Transverse colon (tissue), 4 donors: ENCODE measurements around the gene TRIM44. TPM values are rescaled to one million over a fixed set of nuclear protein-coding genes. Genes with fewer than 3 reads are reported as not detected.
"Not testable (repeated sequence)": the region's sequence is repeated elsewhere in the genome, so short reads cannot be mapped to it uniquely, and the experiment has no call there.

ENCODE experiments used
- DNase-seq: peaks from one replicate; pipeline ENCODE4 v3.0.0-alpha.2; 2019
- H3K27ac ChIP-seq, 4 donors: fragments of 200-600 bp; sonication (generic); 2 replicates each; pipeline ENCODE4 v1.5.1; 2016 to 2018; ENCODE audit warnings: inconsistent platforms in 4 of 4
- H3K27me3 ChIP-seq: fragments of 200-600 bp; sonication (generic); 2 replicates; pipeline ENCODE4 v1.5.1; 2017; ENCODE audit warnings: inconsistent platforms
- H3K36me3 ChIP-seq, 4 donors: fragments of 200-600 bp; sonication (generic); 2 replicates each; pipeline ENCODE4 v1.5.1; 2017 to 2019; ENCODE audit warnings: inconsistent platforms in 4 of 4
- H3K4me1 ChIP-seq, 4 donors: fragments of 200-600 bp; sonication (generic); 2 replicates each; pipeline ENCODE4 v1.5.1; 2017 to 2020; ENCODE audit warnings: inconsistent platforms in 4 of 4
- H3K4me3 ChIP-seq, 4 donors: fragments of 200-600 bp; sonication (generic); 1 replicate in 1 of 4; 2 replicates in 3 of 4; pipeline versions ENCODE4 v1.5.1 to v1.6.1; 2017 to 2019; ENCODE audit warnings: inconsistent platforms in 4 of 4
- H3K9me3 ChIP-seq, 2 donors: fragments of 200-600 bp; sonication (generic); 2 replicates each; pipeline ENCODE4 v1.5.1; 2017 to 2019; ENCODE audit warnings: inconsistent platforms in 2 of 2
- CTCF ChIP-seq, 5 experiments: fragments of 200-600 bp in 3 of 5; fragments of 450-650 bp in 2 of 5; sonication (generic) in 3 of 5; IDR thresholded peaks; 1 replicate in 2 of 5; 2 replicates in 3 of 5; pipeline ENCODE4 v1.5.1; 2016 to 2017; ENCODE audit warnings: antibody characterized with exemption in 5 of 5, inconsistent platforms in 3 of 5, mild to moderate bottlenecking in 2 of 5, moderate library complexity in 1 of 5
- EP300 ChIP-seq: sonication (generic); formaldehyde crosslinking; IDR thresholded peaks from one replicate; pipeline ENCODE4 v1.6.1; 2017; ENCODE audit warnings: antibody characterized with exemption, low read depth
- POLR2A ChIP-seq: fragments of 450-650 bp; IDR thresholded peaks from one replicate; pipeline ENCODE4 v1.6.1; 2016; ENCODE audit warnings: antibody characterized with exemption, mild to moderate bottlenecking, moderate library complexity
- POLR2AphosphoS5 ChIP-seq, 3 donors: sonication (generic); formaldehyde crosslinking; IDR thresholded peaks; one replicate each; pipeline ENCODE4 v1.6.1; 2016; ENCODE audit warnings: antibody characterized with exemption in 3 of 3
- WGBS, 2 donors: methylation state at CpG; one replicate each; pipeline ENCODE4 v1.1.5; 2018; ENCODE audit warnings: low coverage in 1 of 2; 5-methylcytosine and 5-hydroxymethylcytosine counted together
- in situ Hi-C, 4 donors: fragments of 200-750 bp; cut with MboI; loops; one replicate each; pipeline versions ENCODE4 v1.15.0 to v1.15.1; 2017; ENCODE audit warnings: low sequenced_read_pairs in 3 of 4, low pct_ligation_motif_present in 1 of 4, low pct_unique_long_range_greater_than_20kb in 1 of 4
- intact Hi-C: fragments of 100-400 bp; cut with DNase I; formaldehyde crosslinking; loops from one replicate; pipeline ENCODE4 v1.15.1; 2023; ENCODE audit warnings: low total_unique reads
- total RNA-seq, 4 donors: library from RNA; depleted of rRNA; stranded (reverse); fragments of >200 nt; gene quantifications; one replicate each; pipeline ENCODE4 v1.1.0, GENCODE V29; 2016

TRIM44 gene
- total RNA-seq, 4 donors from 2014 or later, result 17.9 to 93.9 (median 37.5) TPM

DNA sequence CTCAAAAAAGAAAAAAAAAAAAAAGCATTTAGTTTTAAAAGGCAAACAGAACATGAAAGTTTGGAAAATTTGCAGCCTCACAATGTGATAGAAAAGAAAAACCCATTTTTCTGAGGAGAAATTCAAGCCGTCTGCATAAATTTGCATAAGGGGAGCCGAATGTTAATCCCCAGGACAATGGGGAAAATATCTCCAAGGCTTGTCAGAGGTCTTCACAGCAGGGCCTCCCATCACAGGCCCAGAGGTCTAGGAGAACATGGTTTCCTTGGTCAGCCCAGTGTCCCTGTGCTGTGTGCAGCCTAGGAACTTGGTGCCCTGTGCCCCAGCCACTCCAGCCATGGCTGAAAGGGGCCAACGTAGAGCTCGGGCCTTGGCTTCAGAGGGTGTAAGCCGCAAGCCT is 109.1 kb downstream of the TRIM44 start:
- no peaks in the 10 kb centered on the region for H3K27me3 ChIP-seq
- intact Hi-C loops, result no loop called here
- DNase-seq, result no peak
- TF ChIP-seq CTCF (IDR thresholded peaks at IDR 0.05) (no peak), EP300 (no peak), POLR2AphosphoS5 (IDR thresholded peaks at IDR 0.05) (no peak), POLR2A (no peak)
- no peaks in the 10 kb centered on the region for H3K36me3 ChIP-seq
- whole genome bisulfite sequencing, 2 donors, result 96 to 100% methylated on average over 2 to 5 of the region's 5 CpGs
- no peaks in the 10 kb centered on the region for H3K9me3 ChIP-seq
- in situ Hi-C loops, result no loop called here
- H3K4me1 ChIP-seq, result no peaks in the 10 kb centered on the region
- H3K27ac ChIP-seq, result no peak overlapping the region
- no peak overlapping the region for H3K4me3 ChIP-seq

GRCh38 chr11:35777241-35777640 is 114.7 kb downstream of the TRIM44 start:
- H3K27ac ChIP-seq, DNase-seq, intact Hi-C loops, in situ Hi-C loops, H3K27me3 ChIP-seq, H3K4me3 ChIP-seq, H3K36me3 ChIP-seq, H3K4me1 ChIP-seq: not testable (repeated sequence)
- peaks cover 9 to 10% of the 10 kb centered on the region in 2 donors for H3K9me3 ChIP-seq
- 91 to 100% methylated on average over 2 of the region's 3 CpGs for WGBS, 2 donors

DNA sequence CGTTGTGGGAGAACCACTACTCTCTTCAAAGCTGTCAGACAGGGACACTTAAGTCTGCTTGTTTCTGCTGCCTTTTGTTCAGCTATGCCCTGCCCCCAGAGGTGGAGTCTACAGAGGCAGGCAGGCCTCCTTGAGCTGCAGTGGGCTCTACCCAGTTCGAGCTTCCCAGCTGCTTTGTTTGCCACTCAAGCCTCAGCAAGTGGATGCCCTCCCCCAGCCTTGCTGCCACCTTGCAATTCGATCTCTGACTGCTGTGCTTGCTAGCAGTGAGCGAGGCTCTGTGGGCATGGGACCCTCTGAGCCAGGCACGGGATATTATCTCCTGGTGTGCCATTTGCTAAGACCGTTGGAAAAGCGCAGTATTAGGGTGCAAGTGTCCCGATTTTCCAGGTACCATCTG is 116.4 kb downstream of the TRIM44 start:
- H3K27me3 ChIP-seq, H3K36me3 ChIP-seq, DNase-seq, intact Hi-C loops, H3K27ac ChIP-seq, H3K4me3 ChIP-seq, in situ Hi-C loops, H3K4me1 ChIP-seq: not testable (repeated sequence)
- H3K9me3 ChIP-seq, result peaks cover 9 to 10% of the 10 kb centered on the region in 2 donors
- 91 to 94% methylated on average over 3 to 7 of the region's 8 CpGs for WGBS, 2 donors

GRCh38 chr11:35779409-35779808 is 116.8 kb downstream of the TRIM44 start:
- no peak for TF ChIP-seq CTCF (IDR thresholded peaks at IDR 0.05)
- no peak for TF ChIP-seq POLR2AphosphoS5 (IDR thresholded peaks at IDR 0.05)
- TF ChIP-seq POLR2A, result no peak
- TF ChIP-seq EP300, result no peak
- no peaks in the 10 kb centered on the region for H3K27me3 ChIP-seq
- H3K9me3 ChIP-seq, result peaks cover 9 to 10% of the 10 kb centered on the region in 2 donors
- H3K36me3 ChIP-seq, result no peaks in the 10 kb centered on the region
- intact Hi-C loops (no loop called here), in situ Hi-C loops (no loop called here)
- no peak overlapping the region for H3K27ac ChIP-seq
- H3K4me3 ChIP-seq, result no peak overlapping the region
- DNase-seq, result no peak
- 98 to 100% methylated on average over 1 to 5 of the region's 5 CpGs for WGBS, 2 donors
- peaks cover 0 to 4% (median 2%) of the 10 kb centered on the region in 4 donors for H3K4me1 ChIP-seq

DNA sequence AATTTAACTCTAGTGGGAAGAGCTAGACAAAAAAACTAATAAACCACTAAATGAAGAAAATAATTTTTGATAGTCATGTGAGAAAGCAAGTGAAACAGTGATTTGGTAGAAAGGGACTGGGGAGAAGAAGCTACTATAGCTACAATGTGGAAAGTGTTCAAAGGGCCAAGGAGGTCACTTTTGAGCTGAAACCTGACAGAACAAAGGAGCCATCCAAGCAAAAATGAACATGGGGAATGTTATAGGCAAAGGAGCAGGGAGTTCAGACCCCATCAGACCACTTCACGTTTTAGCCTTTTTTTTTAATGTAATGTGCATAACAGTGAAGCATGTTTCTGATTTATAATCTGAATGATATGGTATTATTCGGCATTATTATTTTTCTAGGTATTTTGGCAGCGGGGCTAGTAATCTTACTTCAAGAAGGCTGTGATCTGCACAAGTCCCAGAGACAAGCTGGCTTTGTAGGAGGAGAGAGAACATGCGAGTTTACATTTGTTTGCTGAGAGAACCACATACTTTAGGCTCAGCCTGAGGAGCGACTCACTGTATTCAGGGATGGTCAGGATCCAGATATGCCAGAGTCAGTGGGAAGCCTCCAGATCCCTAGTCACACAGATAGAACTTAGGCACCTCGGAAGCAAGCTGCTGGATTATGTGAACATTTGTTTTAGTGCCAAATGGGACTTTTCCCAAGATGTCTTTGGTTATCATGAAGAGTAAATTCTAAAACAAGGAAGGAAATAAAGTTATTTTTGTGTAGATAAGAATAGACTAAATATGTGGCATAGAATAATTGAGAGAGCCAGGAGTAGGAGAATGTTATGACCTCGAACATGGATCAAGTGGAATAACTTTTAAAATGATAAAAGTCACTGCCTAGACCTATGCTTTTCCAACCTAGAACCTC is 118.6 kb downstream of the TRIM44 start:
- no peak for TF ChIP-seq POLR2AphosphoS5 (IDR thresholded peaks at IDR 0.05)
- no peak for TF ChIP-seq CTCF (IDR thresholded peaks at IDR 0.05)
- no peak for TF ChIP-seq EP300
- no peak for TF ChIP-seq POLR2A
- in situ Hi-C loops (no loop called here), intact Hi-C loops (no loop called here)
- H3K4me1 ChIP-seq, result peaks cover 0 to 4% (median 2%) of the 10 kb centered on the region in 4 donors
- H3K27me3 ChIP-seq, result no peaks in the 10 kb centered on the region
- H3K9me3 ChIP-seq, result peaks cover 9 to 10% of the 10 kb centered on the region in 2 donors
- DNase-seq, result no peak
- WGBS, 2 donors, result 73 to 75% methylated on average over 5 to 7 of the region's 7 CpGs
- H3K4me3 ChIP-seq, result no peak overlapping the region
- H3K36me3 ChIP-seq, result no peaks in the 10 kb centered on the region
- H3K27ac ChIP-seq, result no peak overlapping the region
